HEK293 (cell line): ENCODE measurements around the gene MKNK2.

Experiments
- CTCF ChIA-PET: fragments of 350-600 bp; formaldehyde crosslinking; extraction: SDS; loops from one replicate; lab custom pipeline; 2021; ENCODE audit warnings: antibody characterized with exemption; lab: Yijun Ruan, JAX
- POLR2A ChIA-PET: fragments of 300-600 bp; formaldehyde crosslinking; extraction: SDS; loops from one replicate; lab custom pipeline; 2020; ENCODE audit warnings: antibody characterized with exemption, inconsistent platforms; lab: Yijun Ruan, JAX
- H3K27ac ChIP-seq: fragments of 200-500 bp; sonication (Bioruptor generic); 2 replicates; pipeline ENCODE4 v1.5.1; 2014; ENCODE audit warnings: low read depth, low read length, control low read depth, inconsistent platforms; ENCODE audit errors: extremely low read depth
- H3K36me3 ChIP-seq, 2 experiments: fragments of 200-500 bp in 1 of 2; sonication (Bioruptor generic) in 1 of 2; 1 replicate in 1 of 2; 2 replicates in 1 of 2; pipeline ENCODE4 v1.5.1; 2014 to 2017; ENCODE audit warnings: inconsistent platforms in 2 of 2, low read length in 2 of 2; ENCODE audit not compliant: control insufficient read depth in 2 of 2, insufficient read depth in 1 of 2
- H3K4me1 ChIP-seq: fragments of 200-500 bp; sonication (Bioruptor generic); 2 replicates; pipeline ENCODE4 v1.5.1; 2014; ENCODE audit warnings: mild to moderate bottlenecking, low read length, inconsistent platforms; ENCODE audit not compliant: control insufficient read depth, insufficient read depth
- H3K4me3 ChIP-seq: 2 replicates; pipeline ENCODE4 v1.5.1; 2011; ENCODE audit warnings: low read depth, mild to moderate bottlenecking, control low read depth, low read length, moderate library complexity
- H3K9me3 ChIP-seq: fragments of 200-500 bp; sonication (Bioruptor generic); 2 replicates; pipeline ENCODE4 v1.5.1; 2014; ENCODE audit warnings: low read depth, low read length, inconsistent platforms; ENCODE audit not compliant: control insufficient read depth, insufficient read depth
- KLF1 ChIP-seq: fragments of 450-650 bp; formaldehyde crosslinking; IDR thresholded peaks from 2 replicates; pipeline ENCODE4 v1.5.1; 2016; ENCODE audit warnings: missing biosample characterization, missing genetic modification characterization
- KLF8 ChIP-seq: fragments of 450-650 bp; formaldehyde crosslinking; IDR thresholded peaks from 2 replicates; pipeline ENCODE4 v1.5.1; 2016; ENCODE audit warnings: missing biosample characterization, missing genetic modification characterization
- OVOL3 ChIP-seq: fragments of 450-650 bp; formaldehyde crosslinking; IDR thresholded peaks from 2 replicates; pipeline ENCODE4 v1.5.1; 2016; ENCODE audit warnings: missing biosample characterization, missing genetic modification characterization
- PRDM1 ChIP-seq: fragments of 450-650 bp; formaldehyde crosslinking; IDR thresholded peaks from 2 replicates; pipeline ENCODE4; 2016; ENCODE audit warnings: missing biosample characterization, missing genetic modification characterization
- SCRT1 ChIP-seq: fragments of 450-650 bp; formaldehyde crosslinking; IDR thresholded peaks from 2 replicates; pipeline ENCODE4 v1.5.1; 2016; ENCODE audit warnings: missing biosample characterization, missing genetic modification characterization, borderline replicate concordance
- SCRT2 ChIP-seq: fragments of 450-650 bp; formaldehyde crosslinking; IDR thresholded peaks from 2 replicates; pipeline ENCODE4 v1.5.1; 2016; ENCODE audit warnings: missing biosample characterization, missing genetic modification characterization
- SP7 ChIP-seq: fragments of 450-650 bp; formaldehyde crosslinking; IDR thresholded peaks from 2 replicates; pipeline ENCODE4 v1.5.1; 2016; ENCODE audit warnings: missing biosample characterization, missing genetic modification characterization
- ZBTB48 ChIP-seq: fragments of 450-650 bp; formaldehyde crosslinking; IDR thresholded peaks from 2 replicates; pipeline ENCODE4 v1.5.1; 2016; ENCODE audit warnings: missing biosample characterization, missing genetic modification characterization
- ZNF121 ChIP-seq: fragments of 450-650 bp; formaldehyde crosslinking; IDR thresholded peaks from 2 replicates; pipeline ENCODE4 v1.5.1; 2016; ENCODE audit warnings: missing biosample characterization, missing genetic modification characterization
- ZNF24 ChIP-seq: fragments of 450-650 bp; formaldehyde crosslinking; IDR thresholded peaks from 2 replicates; pipeline ENCODE4 v1.5.1; 2016; ENCODE audit warnings: missing biosample characterization, missing genetic modification characterization
- ZNF366 ChIP-seq: fragments of 450-650 bp; formaldehyde crosslinking; conservative IDR thresholded peaks from 2 replicates; pipeline ENCODE4 v1.5.1; 2016; ENCODE audit warnings: missing biosample characterization, missing genetic modification characterization
- ZNF518A ChIP-seq: fragments of 450-650 bp; formaldehyde crosslinking; conservative IDR thresholded peaks from 2 replicates; pipeline ENCODE4 v1.5.1; 2016; ENCODE audit warnings: low read depth, missing biosample characterization, missing genetic modification characterization
- ZNF560 ChIP-seq: fragments of 450-650 bp; formaldehyde crosslinking; IDR thresholded peaks from 2 replicates; pipeline ENCODE4 v1.5.1; 2017; ENCODE audit warnings: missing biosample characterization, missing genetic modification characterization, borderline replicate concordance
- ZNF76 ChIP-seq: fragments of 450-650 bp; formaldehyde crosslinking; IDR thresholded peaks from 2 replicates; pipeline ENCODE4; 2016; ENCODE audit warnings: low read depth, missing biosample characterization, missing genetic modification characterization, borderline replicate concordance
- ZNF830 ChIP-seq: fragments of 450-650 bp; IDR thresholded peaks from 2 replicates; pipeline ENCODE4 v1.5.0; 2018; ENCODE audit warnings: missing biosample characterization, missing genetic modification characterization, low read depth, mild to moderate bottlenecking, moderate library complexity
- ZSCAN16 ChIP-seq: fragments of 450-650 bp; formaldehyde crosslinking; IDR thresholded peaks from 2 replicates; pipeline ENCODE4 v1.5.1; 2016; ENCODE audit warnings: missing biosample characterization, missing genetic modification characterization
- ZXDB ChIP-seq: fragments of 450-650 bp; formaldehyde crosslinking; IDR thresholded peaks from 2 replicates; pipeline ENCODE4 v1.5.1; 2016; ENCODE audit warnings: missing biosample characterization, missing genetic modification characterization

Gene MKNK2

GRCh38 chr19:1998712-1999708, 52.0 kb downstream of the MKNK2 start:
- no peak overlapping the region for H3K4me3 ChIP-seq
- H3K9me3 ChIP-seq, result no peaks in the 10 kb centered on the region
- ChIA-PET POLR2A (no interaction called here), CTCF (interaction anchor here (0.9 to 1.5 kb wide), 2 partner anchors 21 to 101 kb away, joined by 3 to 6 read pairs; no protein-coding TSS in a partner anchor)
- TF ChIP-seq SCRT1 (tag by site-specific recombination) (0 out of 2 replicates have a peak, but pooled peaks have one; percentile 16), ZBTB48 (no peak), SCRT2 (tag by site-specific recombination) (peak; percentile 84), ZNF121 (tag by site-specific recombination) (peak; percentile 96)
- H3K27ac ChIP-seq, result no peak overlapping the region
- no peaks in the 10 kb centered on the region for H3K4me1 ChIP-seq
- peaks cover 33 to 58% of the 10 kb centered on the region in 2 experiments for H3K36me3 ChIP-seq

- ChIA-PET CTCF (no interaction called here), POLR2A (no interaction called here)
- Histone ChIP-seq H3K27ac (no peak overlapping the region), H3K4me3 (no peak overlapping the region), H3K4me1 (no peaks in the 10 kb centered on the region), H3K36me3 (peaks cover 31 to 61% of the 10 kb centered on the region in 2 experiments), H3K9me3 (no peaks in the 10 kb centered on the region)
- TF ChIP-seq PRDM1 (tag by site-specific recombination), result peak; percentile 93
- no peak for TF ChIP-seq ZSCAN16
- TF ChIP-seq ZNF830 (tag by site-specific recombination), result no peak
- peak; percentile 96 for TF ChIP-seq ZNF24 (tag by site-specific recombination)
- TF ChIP-seq ZNF560 (tag by site-specific recombination), result no peak
- peak; percentile 64 for TF ChIP-seq ZNF366 (tag by site-specific recombination)
- no peak for TF ChIP-seq SP7 (tag by site-specific recombination)
- TF ChIP-seq ZXDB (tag by site-specific recombination), result no peak
These were observed 53.5 kb downstream of the MKNK2 start for GRCh38 chr19:1997353-1998233.

GRCh38 chr19:1992759-1993260, 58.2 kb downstream of the MKNK2 start:
- no peaks in the 10 kb centered on the region for H3K4me1 ChIP-seq
- peaks cover 43 to 71% of the 10 kb centered on the region in 2 experiments for H3K36me3 ChIP-seq
- H3K4me3 ChIP-seq, result no peak overlapping the region
- H3K27ac ChIP-seq, result no peak overlapping the region
- POLR2A ChIA-PET, result interaction anchor here (0.5 to 0.6 kb wide), 2 partner anchors 47 to 285 kb away, joined by 3 to 4 read pairs; no protein-coding TSS in a partner anchor
- TF ChIP-seq ZNF518A (tag by site-specific recombination), result no peak
- no peak for TF ChIP-seq ZNF76 (tag by site-specific recombination)
- no peak for TF ChIP-seq OVOL3
- peak; percentile 67; the same call in 1 of the 2 replicates for TF ChIP-seq KLF1 (tag by site-specific recombination)
- TF ChIP-seq KLF8 (tag by site-specific recombination), result 0 out of 2 replicates have a peak, but pooled peaks have one; percentile 35
- TF ChIP-seq, all 188 proteins: peak for 2
- H3K9me3 ChIP-seq, result no peaks in the 10 kb centered on the region
- CTCF ChIA-PET, result interaction anchor here (1.0 kb wide), 1 partner anchor 27 kb away, joined by 3 read pairs; no protein-coding TSS in a partner anchor
